CD4-positive, alpha-beta memory T cell (primary cell): ENCODE measurements around the gene MERTK. TPM values are rescaled to one million over a fixed set of nuclear protein-coding genes. Genes with fewer than 3 reads are reported as not detected.
"Not testable (repeated sequence)": the region's sequence is repeated elsewhere in the genome, so short reads cannot be mapped to it uniquely, and the experiment has no call there.

ENCODE experiments used
- CTCF ChIA-PET: fragments of 350-600 bp; sonication (Branson Sonifier 250); formaldehyde crosslinking; loops from one replicate; lab custom pipeline; 2021; ENCODE audit warnings: inconsistent platforms; ENCODE audit not compliant: partially characterized antibody; lab: Charles Lee
- POLR2A ChIA-PET: fragments of 350-600 bp; sonication (Branson Sonifier 250); formaldehyde crosslinking; loops from one replicate; lab custom pipeline; 2021; ENCODE audit not compliant: partially characterized antibody; lab: Charles Lee
- DNase-seq, 5 donors: peaks; one replicate each; pipeline versions ENCODE4 v3.0.0 to v3.0.0-alpha.2; 2020 to 2022; ENCODE audit warnings: mixed read lengths in 1 of 5
- H3K27ac ChIP-seq: one replicate; pipeline ENCODE4 v1.7.0; 2013; ENCODE audit warnings: low read depth, low read length
- H3K27me3 ChIP-seq: 2 replicates; pipeline ENCODE4 v1.7.0; 2013; ENCODE audit warnings: mild to moderate bottlenecking, low read length, moderate library complexity; ENCODE audit not compliant: insufficient read depth
- H3K36me3 ChIP-seq: 2 replicates; pipeline ENCODE4 v1.7.0; 2013; ENCODE audit warnings: mild to moderate bottlenecking, low read length, moderate library complexity; ENCODE audit not compliant: insufficient read depth
- H3K4me1 ChIP-seq: 2 replicates; pipeline ENCODE4 v1.7.0; 2013; ENCODE audit warnings: mild to moderate bottlenecking, low read length, moderate library complexity; ENCODE audit not compliant: insufficient read depth
- H3K4me3 ChIP-seq, 2 donors: one replicate each; pipeline ENCODE4 v1.7.0; 2013; ENCODE audit warnings: low read length in 2 of 2, mild to moderate bottlenecking in 1 of 2
- H3K9me3 ChIP-seq, 2 donors: one replicate each; pipeline ENCODE4 v1.7.0; 2013; ENCODE audit warnings: low read length in 2 of 2, control low read depth in 1 of 2; ENCODE audit not compliant: control insufficient read depth in 1 of 2
- H3K27ac Mint-ChIP-seq, 7 donors: one replicate each; pipeline ENCODE4 v1.8.0; 2020 to 2021; ENCODE audit warnings: mixed read lengths in 7 of 7, mild to moderate bottlenecking in 6 of 7, inconsistent platforms in 3 of 7, moderate library complexity in 3 of 7
- H3K27me3 Mint-ChIP-seq, 2 donors: one replicate each; pipeline ENCODE4 v1.8.0; 2020 to 2021; ENCODE audit warnings: mixed read lengths in 2 of 2
- H3K36me3 Mint-ChIP-seq, 2 donors: one replicate each; pipeline ENCODE4 v1.8.0; 2020 to 2021; ENCODE audit warnings: mixed read lengths in 2 of 2, inconsistent platforms in 1 of 2, mild to moderate bottlenecking in 1 of 2
- H3K4me1 Mint-ChIP-seq, 4 donors: one replicate each; pipeline ENCODE4 v1.8.0; 2020 to 2021; ENCODE audit warnings: mixed read lengths in 4 of 4, mild to moderate bottlenecking in 1 of 4
- H3K4me3 Mint-ChIP-seq, 8 donors: one replicate each; pipeline ENCODE4 v1.8.0; 2020 to 2021; ENCODE audit warnings: mixed read lengths in 8 of 8, mild to moderate bottlenecking in 7 of 8, moderate library complexity in 6 of 8, inconsistent platforms in 3 of 8
- H3K9me3 Mint-ChIP-seq, 8 donors: one replicate each; pipeline ENCODE4 v1.8.0; 2020 to 2021; ENCODE audit warnings: mixed read lengths in 8 of 8, mild to moderate bottlenecking in 5 of 8, inconsistent platforms in 3 of 8, moderate library complexity in 1 of 8
- intact Hi-C: fragments of 100-400 bp; cut with micrococcal nuclease; formaldehyde crosslinking; loops from one replicate; pipeline ENCODE4 v1.15.1; 2023
- polyA plus RNA-seq, 2 donors: library from polyadenylated mRNA; unstranded; fragments of 300-500 nt; fragmentation: Illumina TruSeq; gene quantifications; one replicate each; pipeline ENCODE4 v1.2.3, GENCODE V29; 2021
- total RNA-seq, 2 experiments: library from RNA; stranded (reverse); gene quantifications; one replicate each; pipeline ENCODE4 v1.2.3, GENCODE V29; 2021

The MERTK gene
- total and polyA plus RNA-seq, 4 experiments from 2014 or later: 0.09 to 0.67 (median 0.45) TPM

- Histone ChIP-seq H3K4me3 (no peak overlapping the region), H3K9me3 (no peaks in the 10 kb centered on the region), H3K27me3 (no peaks in the 10 kb centered on the region), H3K4me1 (no peaks in the 10 kb centered on the region), H3K36me3 (no peaks in the 10 kb centered on the region), H3K27ac (no peak overlapping the region)
- peaks cover 9 to 17% of the 10 kb centered on the region in 2 donors for H3K27me3 Mint-ChIP-seq
- H3K27ac Mint-ChIP-seq: no peak overlapping the region
- peaks cover 0 to 1% (median 0%) of the 10 kb centered on the region in 4 donors for H3K4me1 Mint-ChIP-seq
- ChIA-PET CTCF (no interaction called here), POLR2A (interaction anchor here (0.7 kb wide), 1 partner anchor 28 kb away, joined by 3 read pairs; no protein-coding TSS in a partner anchor)
- no peak for DNase-seq
- no peaks in the 10 kb centered on the region for H3K36me3 Mint-ChIP-seq
- no peaks in the 10 kb centered on the region for H3K9me3 Mint-ChIP-seq
- intact Hi-C loops: no loop called here
- H3K4me3 Mint-ChIP-seq: no peak overlapping the region
These were observed 56.4 kb downstream of the MERTK start for GRCh38 chr2:111954602-111955332.

- POLR2A ChIA-PET: no interaction called here
- Mint-ChIP-seq H3K4me3 (no peak overlapping the region), H3K27ac (no peak overlapping the region), H3K4me1 (peaks cover 0 to 1% (median 0%) of the 10 kb centered on the region in 4 donors), H3K9me3 (no peaks in the 10 kb centered on the region), H3K36me3 (no peaks in the 10 kb centered on the region), H3K27me3 (peaks cover 7 to 11% of the 10 kb centered on the region in 2 donors)
- no peak overlapping the region for H3K27ac ChIP-seq
- no peaks in the 10 kb centered on the region for H3K9me3 ChIP-seq
- H3K36me3 ChIP-seq: no peaks in the 10 kb centered on the region
- CTCF ChIA-PET: no interaction called here
- intact Hi-C loops: no loop called here
- no peak for DNase-seq
- no peaks in the 10 kb centered on the region for H3K27me3 ChIP-seq
- H3K4me3 ChIP-seq: no peak overlapping the region
- H3K4me1 ChIP-seq: no peaks in the 10 kb centered on the region
These were observed 59.5 kb downstream of the MERTK start for GRCh38 chr2:111957872-111958354.

- Mint-ChIP-seq H3K27me3 (peaks cover 5% of the 10 kb centered on the region in 2 donors), H3K9me3 (no peaks in the 10 kb centered on the region)
- POLR2A ChIA-PET: no interaction called here
These were observed 60.5 kb downstream of the MERTK start for GRCh38 chr2:111958901-111959300.

GRCh38 chr2:111961663-111962062 is 63.3 kb downstream of the MERTK start:
- no peak overlapping the region for H3K4me3 Mint-ChIP-seq
- no peaks in the 10 kb centered on the region for H3K4me1 Mint-ChIP-seq
- no peaks in the 10 kb centered on the region for H3K36me3 Mint-ChIP-seq
- POLR2A ChIA-PET: no interaction called here
- H3K27me3 Mint-ChIP-seq: peaks cover 1 to 3% of the 10 kb centered on the region in 2 donors
- H3K9me3 Mint-ChIP-seq: no peaks in the 10 kb centered on the region
- H3K27ac Mint-ChIP-seq: no peak overlapping the region
- Histone ChIP-seq H3K9me3 (no peaks in the 10 kb centered on the region), H3K4me3 (no peak overlapping the region), H3K27ac (no peak overlapping the region), H3K36me3 (no peaks in the 10 kb centered on the region), H3K27me3 (no peaks in the 10 kb centered on the region), H3K4me1 (no peaks in the 10 kb centered on the region)
- no peak for DNase-seq
- CTCF ChIA-PET: no interaction called here
- intact Hi-C loops: no loop called here

More at GRCh38 chr2:111958901-111959300, 60.5 kb downstream of the MERTK start:
- Mint-ChIP-seq H3K36me3 (no peaks in the 10 kb centered on the region), H3K4me1 (no peaks in the 10 kb centered on the region), H3K27ac (no peak overlapping the region), H3K4me3 (no peak overlapping the region)
- no peaks in the 10 kb centered on the region for H3K9me3 ChIP-seq
- H3K27me3 ChIP-seq: no peaks in the 10 kb centered on the region
- no peak for DNase-seq
- no peaks in the 10 kb centered on the region for H3K4me1 ChIP-seq
- CTCF ChIA-PET: no interaction called here
- intact Hi-C loops: no loop called here
- no peak overlapping the region for H3K27ac ChIP-seq
- no peaks in the 10 kb centered on the region for H3K36me3 ChIP-seq
- H3K4me3 ChIP-seq: no peak overlapping the region

GRCh38 chr2:111963086-111963485 is 64.7 kb downstream of the MERTK start:
- DNase-seq, H3K36me3 ChIP-seq, H3K9me3 ChIP-seq, POLR2A ChIA-PET, H3K4me3 ChIP-seq, H3K27me3 Mint-ChIP-seq, H3K4me1 ChIP-seq, H3K4me3 Mint-ChIP-seq, H3K36me3 Mint-ChIP-seq, H3K27ac Mint-ChIP-seq, H3K27me3 ChIP-seq, H3K4me1 Mint-ChIP-seq, H3K9me3 Mint-ChIP-seq, CTCF ChIA-PET, intact Hi-C loops, H3K27ac ChIP-seq: not testable (repeated sequence)

GRCh38 chr2:111963508-111963907 is 65.1 kb downstream of the MERTK start:
- H3K27me3 ChIP-seq, H3K4me1 Mint-ChIP-seq, intact Hi-C loops, POLR2A ChIA-PET, H3K27ac ChIP-seq, DNase-seq, H3K36me3 Mint-ChIP-seq, H3K4me3 Mint-ChIP-seq, H3K9me3 ChIP-seq, CTCF ChIA-PET, H3K36me3 ChIP-seq, H3K27me3 Mint-ChIP-seq, H3K4me3 ChIP-seq, H3K4me1 ChIP-seq, H3K27ac Mint-ChIP-seq, H3K9me3 Mint-ChIP-seq: not testable (repeated sequence)

- no peak overlapping the region for H3K27ac Mint-ChIP-seq
- no peaks in the 10 kb centered on the region for H3K9me3 Mint-ChIP-seq
- no peaks in the 10 kb centered on the region for H3K4me1 ChIP-seq
- no peak overlapping the region for H3K4me3 Mint-ChIP-seq
- CTCF ChIA-PET: no interaction called here
- H3K27me3 Mint-ChIP-seq: peaks cover 1 to 2% of the 10 kb centered on the region in 2 donors
- H3K36me3 Mint-ChIP-seq: no peaks in the 10 kb centered on the region
- no peak for DNase-seq
- H3K27ac ChIP-seq: no peak overlapping the region
- no peaks in the 10 kb centered on the region for H3K36me3 ChIP-seq
- no peaks in the 10 kb centered on the region for H3K9me3 ChIP-seq
- no peak overlapping the region for H3K4me3 ChIP-seq
- POLR2A ChIA-PET: no interaction called here
- intact Hi-C loops: no loop called here
- H3K27me3 ChIP-seq: no peaks in the 10 kb centered on the region
- H3K4me1 Mint-ChIP-seq: no peaks in the 10 kb centered on the region
These were observed 66.7 kb downstream of the MERTK start for GRCh38 chr2:111965062-111965461.
